Fibroblast of pulmonary artery (primary cell): ENCODE measurements around the gene TTC32.
A peak's percentile ranks its signal among the peaks of the same experiment; 100 is the strongest.

ENCODE experiments used
- DNase-seq: peaks from one replicate; pipeline ENCODE4 v3.0.0-alpha.2; 2010; ENCODE audit warnings: low read depth
- H3K4me3 ChIP-seq: replicated peaks from 2 replicates; pipeline ENCODE4 v1.5.1; 2011; ENCODE audit warnings: low read depth, mild to moderate bottlenecking, control low read depth, low read length, moderate library complexity
- CTCF ChIP-seq: IDR thresholded peaks from 2 replicates; pipeline ENCODE4 v1.5.1; 2011; ENCODE audit warnings: mild to moderate bottlenecking, control low read depth, low read length, inconsistent platforms; ENCODE audit errors: missing control alignments

TTC32 gene

GRCh38 chr2:19857100-19857499 is 44.7 kb downstream of the TTC32 start:
- no peak for DNase-seq
- no peak for TF ChIP-seq CTCF
- no peak overlapping the region for H3K4me3 ChIP-seq

- no peak for TF ChIP-seq CTCF
- H3K4me3 ChIP-seq, result no peak overlapping the region
- DNase-seq, result no peak
These were observed 46.0 kb downstream of the TTC32 start for GRCh38 chr2:19855542-19856431.

GRCh38 chr2:19854596-19855541 is 46.9 kb downstream of the TTC32 start:
- no peak for DNase-seq
- H3K4me3 ChIP-seq, result no peak overlapping the region
- TF ChIP-seq CTCF, result no peak

- DNase-seq, result no peak
- TF ChIP-seq CTCF, result peak; percentile 23
These were observed 50.6 kb downstream of the TTC32 start for GRCh38 chr2:19851116-19851695.

GRCh38 chr2:19850056-19851050 is 51.4 kb downstream of the TTC32 start:
- no peak for DNase-seq
- no peak overlapping the region for H3K4me3 ChIP-seq
- no peak for TF ChIP-seq CTCF

More at GRCh38 chr2:19851116-19851695, 50.6 kb downstream of the TTC32 start:
- no peak overlapping the region for H3K4me3 ChIP-seq

- no peak overlapping the region for H3K4me3 ChIP-seq
- DNase-seq, result no peak
- TF ChIP-seq CTCF, result no peak
These were observed 52.8 kb downstream of the TTC32 start for GRCh38 chr2:19848952-19849351.
